DND-41 (cell line): ENCODE results near the gene CCNY.
A peak's percentile ranks its signal among the peaks of the same experiment; 100 is the strongest.

Source experiments
- ATAC-seq: fragments of 200-7000 bp; cut with Tn5 transposase; 3 replicates; pipeline ENCODE4 v1.9.1; 2021; ENCODE audit warnings: low read depth; ENCODE audit not compliant: insufficient read depth
- DNase-seq: peaks from one replicate; pipeline ENCODE4 v3.0.0-alpha.2; 2020
- H2AFZ ChIP-seq: 2 replicates; pipeline ENCODE4 v1.6.0; 2012; ENCODE audit warnings: low read depth, low read length
- H3K27ac ChIP-seq: 2 replicates; pipeline ENCODE4 v1.5.1; 2012; ENCODE audit warnings: low read length, inconsistent platforms
- H3K27me3 ChIP-seq: fragments of 200-600 bp; sonication (generic); 2 replicates; pipeline ENCODE4 v1.6.0; 2012; ENCODE audit warnings: low read length, mild to moderate bottlenecking, inconsistent platforms; ENCODE audit not compliant: insufficient read depth, poor library complexity
- H3K36me3 ChIP-seq: 2 replicates; pipeline ENCODE4 v1.5.1; 2012; ENCODE audit warnings: low read length, inconsistent platforms; ENCODE audit not compliant: insufficient read depth
- H3K4me1 ChIP-seq: 2 replicates; pipeline ENCODE4 v1.5.1; 2012; ENCODE audit warnings: mild to moderate bottlenecking, low read length; ENCODE audit not compliant: insufficient read depth
- H3K4me2 ChIP-seq: 2 replicates; pipeline ENCODE4 v1.6.0; 2012; ENCODE audit warnings: mild to moderate bottlenecking, moderate library complexity, low read length, inconsistent platforms; ENCODE audit not compliant: insufficient read depth
- H3K4me3 ChIP-seq, 2 experiments: fragments of 200-600 bp in 1 of 2; shearing (Covaris generic) in 1 of 2; 2 replicates each; pipeline ENCODE4 v1.5.1; 2012 to 2016; ENCODE audit warnings: inconsistent platforms in 2 of 2, low read length in 2 of 2, mild to moderate bottlenecking in 2 of 2, low read depth in 1 of 2, moderate library complexity in 1 of 2
- H3K79me2 ChIP-seq: 2 replicates; pipeline ENCODE4 v1.6.0; 2012; ENCODE audit warnings: low read length, inconsistent platforms; ENCODE audit not compliant: insufficient read depth
- H3K9ac ChIP-seq: 2 replicates; pipeline ENCODE4 v1.6.0; 2012; ENCODE audit warnings: low read depth, mild to moderate bottlenecking, inconsistent platforms, low read length, moderate library complexity
- H3K9me3 ChIP-seq: 2 replicates; pipeline ENCODE4 v1.5.1; 2012; ENCODE audit warnings: low read length, moderate library complexity, mild to moderate bottlenecking, inconsistent platforms; ENCODE audit not compliant: insufficient read depth, severe bottlenecking
- H4K20me1 ChIP-seq: 2 replicates; pipeline ENCODE4 v1.6.0; 2012; ENCODE audit warnings: low read length; ENCODE audit not compliant: insufficient read depth
- CTCF ChIP-seq: IDR thresholded peaks from 2 replicates; pipeline ENCODE4 v1.5.1; 2012; ENCODE audit warnings: borderline replicate concordance, low read length, moderate library complexity, mild to moderate bottlenecking; ENCODE audit not compliant: poor library complexity, severe bottlenecking; ENCODE audit errors: extremely low read depth
- EZH2 ChIP-seq: IDR thresholded peaks from 3 replicates; pipeline ENCODE4 v1.6.1; 2012; ENCODE audit warnings: borderline replicate concordance, low read depth, mild to moderate bottlenecking, moderate library complexity, low read length, inconsistent platforms; ENCODE audit not compliant: severe bottlenecking

CCNY gene

GRCh38 chr10:35427543-35427942 is 91.2 kb downstream of the CCNY start:
- ATAC-seq = no peak
- Histone ChIP-seq H2AFZ (no peak overlapping the region), H3K4me1 (no peaks in the 10 kb centered on the region), H3K9ac (no peak overlapping the region), H3K4me2 (no peak overlapping the region), H3K79me2 (peaks cover 79% of the 10 kb centered on the region), H3K4me3 (no peak overlapping the region), H3K27ac (no peak overlapping the region), H3K27me3 (no peaks in the 10 kb centered on the region), H3K9me3 (no peaks in the 10 kb centered on the region), H3K36me3 (no peaks in the 10 kb centered on the region), H4K20me1 (peaks cover 42% of the 10 kb centered on the region)
- DNase-seq = no peak
- no peak for TF ChIP-seq CTCF
- no peak for TF ChIP-seq EZH2

GRCh38 chr10:35428521-35428920 is 92.2 kb downstream of the CCNY start:
- no peaks in the 10 kb centered on the region for H3K9me3 ChIP-seq
- peaks cover 78% of the 10 kb centered on the region for H3K79me2 ChIP-seq
- no peaks in the 10 kb centered on the region for H3K36me3 ChIP-seq
- H3K9ac ChIP-seq = no peak overlapping the region
- H2AFZ ChIP-seq = no peak overlapping the region
- no peak overlapping the region for H3K27ac ChIP-seq
- H3K4me2 ChIP-seq = no peak overlapping the region
- H3K4me3 ChIP-seq = no peak overlapping the region
- DNase-seq = no peak
- H3K27me3 ChIP-seq = no peaks in the 10 kb centered on the region
- peaks cover 45% of the 10 kb centered on the region for H4K20me1 ChIP-seq
- ATAC-seq = peak; percentile 47; the same call in 1 of the 3 replicates
- TF ChIP-seq EZH2 (no peak), CTCF (no peak)
- H3K4me1 ChIP-seq = no peaks in the 10 kb centered on the region

DNA sequence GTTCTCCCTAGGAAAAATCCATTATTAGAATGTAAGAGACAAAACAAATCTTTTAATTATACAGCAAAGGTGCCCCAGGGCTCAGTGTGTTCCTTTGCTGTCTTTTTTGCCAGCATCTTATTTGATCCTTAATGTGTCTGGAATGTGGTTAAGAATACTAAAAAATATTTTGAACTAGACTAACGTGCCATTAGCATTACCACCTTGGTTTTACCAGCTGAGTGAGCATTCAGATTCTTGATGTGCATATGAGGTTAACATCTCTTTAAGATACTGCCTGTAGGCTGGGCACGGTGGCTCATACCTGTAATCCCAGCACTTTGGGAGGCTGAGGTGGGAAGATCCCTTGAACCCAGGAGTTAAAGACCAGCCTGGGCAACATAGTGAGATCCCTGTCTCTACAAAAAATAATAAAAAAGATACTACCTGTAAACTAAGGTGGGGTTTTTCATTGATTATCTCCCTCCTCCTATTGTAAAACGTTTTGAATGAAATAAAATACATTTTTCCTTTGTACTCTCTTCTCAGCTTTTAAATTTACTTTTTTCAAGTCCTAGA is 96.6 kb downstream of the CCNY start:
- no peak overlapping the region for H3K4me2 ChIP-seq
- H3K9me3 ChIP-seq = peaks cover 6% of the 10 kb centered on the region
- no peak overlapping the region for H3K4me3 ChIP-seq
- H3K79me2 ChIP-seq = peaks cover 79% of the 10 kb centered on the region
- H3K9ac ChIP-seq = no peak overlapping the region
- H3K36me3 ChIP-seq = no peaks in the 10 kb centered on the region
- DNase-seq = no peak
- no peaks in the 10 kb centered on the region for H3K4me1 ChIP-seq
- peaks cover 23% of the 10 kb centered on the region; the same call in 1 of the 2 replicates for H4K20me1 ChIP-seq
- ATAC-seq = no peak
- no peaks in the 10 kb centered on the region for H3K27me3 ChIP-seq
- no peak overlapping the region for H2AFZ ChIP-seq
- TF ChIP-seq CTCF (no peak), EZH2 (no peak)
- no peak overlapping the region for H3K27ac ChIP-seq

GRCh38 chr10:35433851-35434426 is 97.6 kb downstream of the CCNY start:
- no peak overlapping the region for H3K9ac ChIP-seq
- H2AFZ ChIP-seq = no peak overlapping the region
- H3K4me2 ChIP-seq = no peak overlapping the region
- peaks cover 15% of the 10 kb centered on the region; the same call in 1 of the 2 replicates for H4K20me1 ChIP-seq
- no peak for DNase-seq
- ATAC-seq = no peak
- H3K27ac ChIP-seq = no peak overlapping the region
- H3K27me3 ChIP-seq = no peaks in the 10 kb centered on the region
- H3K4me3 ChIP-seq = no peak overlapping the region
- no peaks in the 10 kb centered on the region for H3K4me1 ChIP-seq
- peaks cover 79% of the 10 kb centered on the region for H3K79me2 ChIP-seq
- no peaks in the 10 kb centered on the region for H3K36me3 ChIP-seq
- H3K9me3 ChIP-seq = peaks cover 6% of the 10 kb centered on the region
- no peak for TF ChIP-seq CTCF
